GM13977 (cell line): ENCODE results near the gene HOXD11.

Experiments used
- DNase-seq: peaks from one replicate; pipeline ENCODE4 v3.0.0; 2012; ENCODE audit warnings: low spot score
- CTCF ChIP-seq: IDR thresholded peaks from 2 replicates; pipeline ENCODE4 v1.5.1; 2012; ENCODE audit warnings: mild to moderate bottlenecking, control low read depth; ENCODE audit not compliant: insufficient read depth; ENCODE audit errors: extremely low read depth, missing control alignments
- in situ Hi-C: fragments of 300-500 bp; cut with MboI; formaldehyde crosslinking; loops from one replicate; pipeline ENCODE4 v1.12.0; 2022; ENCODE audit warnings: low sequenced_read_pairs, low pct_unique_long_range_greater_than_20kb, mixed read lengths, inconsistent platforms; ENCODE audit not compliant: unreplicated experiment

Gene HOXD11

GRCh38 chr2:176150584-176151441 is 43.7 kb downstream of the HOXD11 start:
- DNase-seq, result no peak
- in situ Hi-C loops, result no loop called here
- TF ChIP-seq CTCF, result no peak

- TF ChIP-seq CTCF, result no peak
- DNase-seq, result no peak
- in situ Hi-C loops, result no loop called here
Measured at GRCh38 chr2:176151442-176152287, 44.6 kb downstream of the HOXD11 start, which contains the start of gene HOXD4. Gene HOXD4 (plus strand): TSS chr2:176151550. CDS start chr2:176151634, 84 bp downstream.

GRCh38 chr2:176152350-176153181 is 45.5 kb downstream of the HOXD11 start:
- TF ChIP-seq CTCF, result no peak
- in situ Hi-C loops, result no loop called here
- DNase-seq, result no peak

GRCh38 chr2:176154576-176155252 is 47.6 kb downstream of the HOXD11 start:
- TF ChIP-seq CTCF, result no peak
- no peak for DNase-seq
- in situ Hi-C loops, result no loop called here

GRCh38 chr2:176155356-176156044 is 48.4 kb downstream of the HOXD11 start:
- no peak for TF ChIP-seq CTCF
- no peak for DNase-seq
- in situ Hi-C loops, result no loop called here
